GM19438 (cell line): ENCODE data around the gene LGALS3BP.
"Not testable (repeated sequence)": the region's sequence is repeated elsewhere in the genome, so short reads cannot be mapped to it uniquely, and the experiment has no call there.

Source experiments
- ATAC-seq: cut with Tn5 transposase; IDR thresholded peaks from one replicate; pipeline ENCODE4 v1.9.1; 2021; ENCODE audit warnings: low read depth; ENCODE audit not compliant: unreplicated experiment

The LGALS3BP gene

GRCh38 chr17:78966123-78966813, 13.5 kb downstream of the LGALS3BP start:
- ATAC-seq = no peak

- no peak for ATAC-seq
These were observed 14.2 kb downstream of the LGALS3BP start for GRCh38 chr17:78965491-78965924.

GRCh38 chr17:78963378-78963777, 16.3 kb downstream of the LGALS3BP start:
- no peak for ATAC-seq

GRCh38 chr17:78962984-78963348, 16.8 kb downstream of the LGALS3BP start:
- ATAC-seq = not testable (repeated sequence)

- ATAC-seq = no peak
These were observed 17.3 kb downstream of the LGALS3BP start for GRCh38 chr17:78962345-78962983.

GRCh38 chr17:78961571-78961970, 18.2 kb downstream of the LGALS3BP start:
- ATAC-seq = no peak

- ATAC-seq = no peak
These were observed 18.8 kb downstream of the LGALS3BP start for GRCh38 chr17:78960928-78961327.

GRCh38 chr17:78959803-78960202, 19.9 kb downstream of the LGALS3BP start:
- ATAC-seq = no peak

- no peak for ATAC-seq
These were observed 21.0 kb downstream of the LGALS3BP start for GRCh38 chr17:78958641-78959127.

- no peak for ATAC-seq
These were observed 22.6 kb downstream of the LGALS3BP start for GRCh38 chr17:78957128-78957527.

GRCh38 chr17:78956254-78956653, 23.5 kb downstream of the LGALS3BP start:
- ATAC-seq = no peak

- no peak for ATAC-seq
These were observed 25.0 kb downstream of the LGALS3BP start for GRCh38 chr17:78954684-78955083.

- ATAC-seq = no peak
These were observed 26.1 kb downstream of the LGALS3BP start for GRCh38 chr17:78953356-78954350.

GRCh38 chr17:78952706-78953105, 27.0 kb downstream of the LGALS3BP start:
- no peak for ATAC-seq

- no peak for ATAC-seq
These were observed 27.7 kb downstream of the LGALS3BP start for GRCh38 chr17:78951967-78952551.

- ATAC-seq = no peak
These were observed 28.9 kb downstream of the LGALS3BP start for GRCh38 chr17:78950870-78951269.

GRCh38 chr17:78947235-78948149, 32.2 kb downstream of the LGALS3BP start:
- ATAC-seq = no peak

- ATAC-seq = no peak
These were observed 33.1 kb downstream of the LGALS3BP start for GRCh38 chr17:78946631-78947030.

- ATAC-seq = no peak
These were observed 33.6 kb downstream of the LGALS3BP start for GRCh38 chr17:78946131-78946530.
